Activated T-cell treated with anti-CD3 and anti-CD28 coated beads, Interleukin-2, amount 50 U/mL, for 48 hours (primary cell): ENCODE measurements around the gene TMEM178B.

ENCODE experiments used
- DNase-seq, 2 experiments: peaks; one replicate each; pipeline ENCODE4 v3.0.0-alpha.2; 2020

The TMEM178B gene

DNA sequence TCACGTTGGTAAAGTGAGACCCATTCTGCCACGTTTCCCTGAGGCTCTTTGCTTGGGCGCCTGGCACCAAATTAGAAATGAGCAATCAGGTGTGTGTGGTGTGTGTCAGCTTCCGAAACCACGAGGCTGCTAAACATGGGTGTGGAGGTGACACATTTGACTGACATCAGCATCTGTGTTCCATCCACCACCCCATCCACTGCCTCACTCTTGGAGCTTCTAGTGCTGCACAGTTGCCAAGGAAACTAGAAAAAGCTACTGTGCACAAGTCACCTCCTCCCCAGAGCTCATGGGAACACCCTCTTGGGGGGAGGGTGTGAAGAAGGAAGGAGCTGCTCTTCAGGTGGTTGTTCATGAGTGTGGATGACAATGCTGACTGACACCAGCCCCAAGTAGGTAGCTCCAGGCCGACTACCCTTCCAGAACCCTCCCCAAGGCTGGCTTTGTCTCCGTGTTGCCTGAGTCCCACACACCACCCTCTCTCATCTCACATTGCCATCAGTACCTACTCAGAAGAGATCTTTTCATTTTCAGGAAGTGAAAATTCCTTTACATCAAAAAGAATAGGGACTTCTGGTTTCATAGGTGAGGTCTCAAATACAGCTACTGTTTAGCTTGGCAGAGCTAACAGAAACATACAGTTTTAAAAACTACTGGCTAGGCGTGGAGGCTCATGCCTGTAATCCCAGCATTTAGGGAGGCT is 152.2 kb downstream of the TMEM178B start:
- no peak for DNase-seq

DNA sequence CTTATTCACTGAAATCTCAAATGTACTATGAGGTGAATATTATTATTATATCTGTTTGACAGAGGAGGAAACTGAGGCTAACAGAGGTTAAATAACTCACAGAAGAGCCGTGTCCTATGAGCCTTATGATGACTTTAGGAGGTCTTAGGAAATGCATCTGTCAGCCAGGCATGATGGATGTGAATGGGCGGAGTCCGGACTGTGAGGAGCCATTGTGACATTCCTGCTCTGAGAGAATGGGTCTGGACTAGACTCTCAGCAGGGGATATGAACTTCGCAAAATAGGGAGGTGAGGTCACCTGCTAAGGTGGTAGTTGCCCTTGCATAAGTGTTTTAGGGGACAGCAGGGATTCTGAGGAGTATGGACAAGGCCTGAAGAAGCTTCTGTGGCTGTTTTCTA is 153.6 kb downstream of the TMEM178B start:
- DNase-seq = no peak

DNA sequence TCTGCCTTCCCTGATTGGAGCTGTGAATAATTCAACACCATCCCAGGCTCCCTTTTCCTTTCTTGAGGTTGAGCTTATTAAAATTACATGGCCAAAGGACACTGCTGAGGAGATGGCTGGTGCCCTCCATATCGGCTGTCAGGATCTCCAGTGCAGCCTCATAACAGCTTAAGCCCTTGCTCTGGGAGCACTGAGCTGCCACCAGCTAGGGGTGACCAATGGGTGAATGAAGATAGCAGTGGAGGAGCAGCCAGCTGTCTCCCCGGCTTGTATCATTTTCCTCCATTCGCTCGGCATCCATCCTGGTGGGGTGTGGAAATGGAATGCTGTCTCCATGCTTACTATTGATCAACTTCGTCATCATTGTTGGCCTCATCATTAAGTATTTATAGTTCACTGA is 154.6 kb downstream of the TMEM178B start:
- DNase-seq = no peak

DNA sequence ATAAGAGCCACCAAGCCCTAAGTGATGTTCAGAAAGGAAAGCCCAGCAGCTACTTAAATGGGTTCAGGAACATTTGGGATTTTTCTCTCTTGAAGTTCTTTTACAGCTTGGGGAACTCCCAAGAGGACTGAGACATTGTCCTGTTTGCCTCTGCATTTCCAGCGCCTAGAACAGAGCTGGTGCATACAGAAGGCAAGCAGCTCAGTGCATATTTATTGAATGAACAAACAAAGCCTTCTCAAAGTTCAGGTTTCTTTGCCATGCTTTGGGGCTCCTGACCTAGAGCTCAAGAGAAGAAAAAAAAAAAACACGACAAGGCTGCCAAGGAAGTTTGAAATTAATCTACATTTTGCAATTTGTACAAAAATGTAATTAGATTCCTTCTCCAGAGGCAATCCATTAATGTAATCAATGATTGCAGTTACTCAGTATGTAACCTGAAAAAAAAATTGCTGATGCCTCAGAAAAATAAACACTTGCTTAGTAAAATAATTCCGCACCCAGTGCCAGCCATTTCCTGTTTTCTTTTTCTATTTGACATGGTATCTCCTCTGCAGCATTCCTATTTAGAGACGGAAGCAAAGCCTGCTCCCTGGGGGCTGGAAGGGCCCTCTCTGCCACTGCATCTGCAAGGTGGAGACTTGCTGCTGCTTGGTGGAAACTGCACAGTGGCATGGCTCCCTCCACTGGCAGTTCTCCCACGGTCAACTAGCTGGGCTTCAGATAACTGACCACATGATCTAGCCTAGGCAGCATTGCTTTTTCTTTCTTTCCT is 157.3 kb downstream of the TMEM178B start:
- no peak for DNase-seq

DNA sequence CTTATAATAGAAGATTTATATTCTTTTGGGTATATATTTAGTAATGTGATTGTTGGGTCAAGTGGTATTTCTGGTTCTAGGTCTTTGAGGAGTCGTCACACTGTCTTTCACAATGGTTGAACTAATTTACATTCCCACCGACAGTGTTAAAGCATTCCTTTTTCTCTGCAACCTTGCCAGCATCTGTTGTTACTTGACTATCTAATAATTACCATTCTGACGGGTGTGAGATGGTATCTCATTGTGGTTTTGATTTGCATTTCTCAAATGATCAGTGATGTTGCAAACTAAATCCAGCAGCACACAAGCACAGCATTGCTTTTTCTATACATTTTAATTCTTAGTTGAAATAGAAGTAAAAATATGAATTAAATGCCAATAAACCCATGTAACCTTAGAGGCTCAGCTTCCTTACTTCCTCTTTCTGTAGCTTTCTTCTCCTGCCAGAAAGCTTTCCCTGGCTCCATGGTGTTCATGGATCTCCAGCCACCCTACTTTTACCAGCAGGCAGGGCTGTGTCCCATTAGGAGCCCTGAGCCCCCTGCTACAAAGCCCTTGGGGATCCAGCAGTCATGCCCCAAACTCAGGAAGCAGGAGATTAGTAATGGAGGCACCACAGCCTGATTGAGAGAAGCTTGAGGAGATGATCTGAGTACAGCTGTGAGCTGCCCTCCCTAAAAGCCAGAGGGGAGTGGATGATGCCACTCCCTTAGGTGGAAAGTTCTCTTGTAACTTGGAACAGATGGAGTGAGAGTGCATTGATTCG is 158.6 kb downstream of the TMEM178B start:
- DNase-seq = no peak

DNA sequence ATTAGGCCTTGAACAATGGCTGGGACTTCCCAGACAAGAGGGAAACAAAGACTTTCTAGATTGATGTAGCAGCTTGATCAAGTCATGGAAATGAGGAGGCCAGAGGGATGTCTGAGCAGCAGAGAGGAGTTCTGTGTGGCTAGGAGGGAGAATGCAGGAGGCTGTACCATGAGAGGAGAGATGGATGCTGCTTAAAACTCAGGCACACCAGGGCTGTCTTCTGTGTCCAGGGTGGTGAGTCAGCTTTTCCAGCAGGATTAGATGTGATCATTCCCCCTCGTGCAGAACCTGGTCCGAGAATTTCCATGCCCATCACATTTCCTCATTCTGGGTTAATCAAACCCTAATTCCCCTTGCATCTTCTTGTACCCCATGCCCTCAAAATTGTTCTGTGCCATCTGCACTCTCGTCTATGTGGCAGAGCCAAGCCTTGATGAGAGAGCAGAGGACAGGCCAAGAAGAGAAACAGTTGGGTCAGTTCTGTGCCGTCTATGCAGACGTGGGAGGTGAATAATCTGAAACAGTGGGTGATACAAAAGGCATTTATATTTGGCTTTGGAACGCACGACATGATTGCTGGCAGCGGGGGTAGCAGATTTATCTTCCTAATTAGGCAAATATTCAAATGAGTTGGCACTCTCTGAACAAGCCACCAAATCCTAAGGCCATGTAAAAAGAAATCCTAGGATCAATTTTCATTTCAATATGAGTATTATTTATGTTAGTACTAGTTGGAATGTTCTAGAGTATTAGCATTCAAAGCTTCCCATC is 160.7 kb downstream of the TMEM178B start:
- no peak for DNase-seq

DNA sequence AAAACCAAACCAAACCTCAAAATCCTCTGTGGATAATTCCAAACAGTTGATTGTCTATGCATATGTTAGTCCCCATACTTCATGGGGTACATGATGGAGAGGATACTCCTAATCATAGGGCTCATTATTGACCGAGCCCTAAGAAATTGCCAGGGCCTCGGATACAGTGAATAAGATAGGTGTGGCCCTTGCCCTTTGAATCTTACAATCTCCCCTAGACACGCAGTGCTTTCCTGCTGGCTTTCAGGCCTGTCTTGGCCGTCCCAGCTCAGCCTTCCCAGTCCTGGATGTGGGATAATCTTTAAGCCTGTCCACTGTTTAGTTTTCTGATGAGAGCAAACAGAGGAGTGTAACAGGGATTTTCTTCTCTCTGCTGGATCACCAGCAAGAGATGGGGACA is 161.8 kb downstream of the TMEM178B start:
- DNase-seq = no peak

DNA sequence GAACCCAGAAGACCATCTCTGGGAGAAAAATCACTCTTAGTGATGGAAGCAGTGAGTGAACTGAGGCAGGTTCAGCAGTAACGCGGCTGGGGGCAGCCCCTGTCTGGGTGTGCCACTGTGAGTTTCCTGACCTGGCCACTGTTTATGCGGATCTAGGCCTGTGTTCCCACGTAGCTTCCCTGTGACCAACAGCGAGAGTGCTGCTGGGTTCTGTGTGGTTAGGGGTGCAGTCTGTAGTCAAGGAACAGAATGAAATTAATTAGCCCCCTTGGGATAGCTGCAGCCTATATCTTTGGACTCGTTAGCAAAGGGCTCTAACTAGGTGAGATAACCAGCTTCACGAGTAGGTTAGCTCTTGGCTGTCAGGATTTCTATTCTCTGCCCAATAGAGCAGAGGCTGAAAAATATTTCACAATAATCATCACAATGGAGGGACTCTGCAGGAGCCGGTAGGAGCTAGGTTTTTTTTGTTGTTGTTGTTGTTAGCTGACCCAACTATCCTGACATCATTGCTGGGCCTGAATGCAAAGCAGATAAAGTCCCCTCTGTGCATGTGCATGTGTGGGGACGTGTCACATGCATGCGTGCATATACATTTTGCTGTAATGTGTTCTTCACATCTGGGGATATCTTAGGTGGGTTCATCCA is 164.9 kb downstream of the TMEM178B start:
- DNase-seq = no peak

DNA sequence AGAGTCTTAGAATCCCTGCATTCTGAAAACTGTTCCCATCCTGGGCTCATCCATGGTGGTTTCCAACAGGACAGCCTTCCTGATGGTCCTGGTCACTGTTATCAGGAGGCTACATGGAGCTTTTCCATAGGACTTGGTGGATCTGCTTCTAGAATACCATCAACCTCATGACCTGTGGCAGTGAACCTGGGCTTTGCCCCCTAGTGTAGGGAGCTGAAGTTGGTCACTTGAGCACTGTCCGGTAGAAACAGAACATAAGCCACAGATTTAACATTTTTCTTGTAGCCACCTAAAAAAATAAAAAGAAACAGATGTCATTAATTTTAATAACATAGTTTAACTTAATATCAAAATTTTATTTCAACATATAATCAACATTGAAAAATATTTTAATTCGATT is 165.8 kb downstream of the TMEM178B start:
- no peak for DNase-seq

DNA sequence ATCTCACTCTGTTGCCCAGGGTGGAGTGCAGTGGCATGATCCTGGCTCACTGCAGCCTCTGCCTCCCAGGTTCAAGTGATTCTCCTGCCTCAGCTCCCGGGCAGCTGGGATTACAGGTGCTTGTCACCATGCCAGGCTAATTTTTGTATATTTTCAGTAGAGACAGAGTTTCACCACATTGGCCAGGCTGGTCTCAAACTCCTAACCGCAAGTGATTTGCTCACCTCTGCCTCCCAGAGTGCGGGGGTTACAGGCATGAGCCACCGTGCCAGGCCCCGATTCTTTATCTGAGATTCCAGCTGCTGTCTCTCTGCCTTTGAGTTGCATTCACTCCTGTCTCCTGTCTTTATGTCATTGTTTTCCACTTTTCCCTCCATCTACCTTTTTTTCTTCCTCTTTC is 168.7 kb downstream of the TMEM178B start:
- DNase-seq = no peak

DNA sequence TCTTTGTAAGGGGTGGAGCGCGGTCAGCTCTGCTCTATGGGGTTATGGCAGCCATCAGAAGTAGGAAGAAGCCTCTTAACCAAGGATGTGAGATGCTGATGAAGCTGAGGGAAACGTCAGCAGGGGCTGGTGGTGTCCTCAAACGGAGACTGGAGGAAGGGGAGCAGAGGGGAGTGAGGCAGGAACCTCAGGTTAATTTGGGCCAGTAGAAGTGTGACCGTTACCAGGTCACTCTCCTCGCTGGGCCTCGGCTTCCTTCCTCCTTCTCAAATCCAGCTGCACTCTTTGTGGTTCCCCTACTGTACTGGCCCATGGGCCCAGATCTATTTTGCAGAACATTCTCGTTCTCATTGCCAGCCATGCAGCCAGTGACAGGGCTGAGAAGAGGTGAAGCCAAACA is 169.5 kb downstream of the TMEM178B start:
- DNase-seq = no peak

DNA sequence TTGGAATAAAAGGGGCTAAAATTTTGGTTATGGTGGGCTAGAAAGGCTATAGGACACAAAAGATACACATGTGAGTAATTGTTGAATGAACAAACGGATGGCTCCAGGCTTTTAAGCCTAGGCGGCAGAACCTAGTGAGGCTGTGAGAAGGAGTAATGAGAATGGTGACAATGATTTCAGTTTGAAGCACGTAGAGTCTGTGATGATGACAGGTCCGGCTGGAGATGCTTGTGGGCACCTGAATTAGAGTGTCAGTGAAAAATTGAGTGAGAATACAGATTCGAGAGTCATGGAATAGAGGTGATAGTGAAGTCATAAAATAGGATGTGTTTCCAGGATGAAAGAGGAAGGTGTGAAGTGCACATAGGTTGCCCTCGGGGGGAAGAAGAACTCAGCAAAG is 170.6 kb downstream of the TMEM178B start:
- DNase-seq = no peak

DNA sequence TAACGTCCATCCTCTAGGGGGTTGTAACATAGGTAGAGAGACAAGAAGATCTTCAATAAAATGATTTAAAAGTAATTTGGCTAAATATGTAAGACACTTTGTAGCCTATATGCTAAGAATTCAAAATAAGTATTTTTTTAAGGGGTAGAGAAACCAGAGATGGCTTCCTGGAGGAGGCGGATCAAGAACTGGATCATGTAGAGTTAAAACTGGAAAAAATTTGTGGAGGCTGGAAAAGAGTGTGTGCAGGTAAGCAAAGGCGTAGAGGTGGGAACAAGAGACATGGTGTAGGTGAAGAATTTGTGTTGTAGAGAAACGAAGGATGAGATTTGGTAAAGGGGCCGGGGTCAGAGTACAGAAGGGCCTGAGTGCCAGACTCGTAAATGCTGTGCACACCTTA is 172.6 kb downstream of the TMEM178B start:
- DNase-seq = no peak

DNA sequence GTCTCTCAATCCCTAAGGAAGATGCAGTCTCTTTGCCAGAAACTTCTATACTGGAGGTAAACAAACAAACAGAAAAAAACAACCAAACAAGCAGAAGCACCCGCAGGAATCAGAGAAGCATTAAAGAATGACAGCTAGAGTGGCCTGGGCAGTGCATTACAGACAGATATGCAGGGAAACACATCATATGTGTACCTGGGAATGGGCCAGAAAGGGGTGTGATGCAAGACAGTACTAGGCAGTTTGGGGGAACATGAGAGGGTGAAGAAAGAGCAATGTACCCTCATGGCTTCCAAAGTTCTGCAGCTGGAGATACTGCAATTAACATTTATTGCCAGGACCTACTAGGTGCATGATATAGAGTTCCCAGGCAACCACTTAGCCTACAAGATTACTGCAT is 177.3 kb downstream of the TMEM178B start:
- no peak for DNase-seq

DNA sequence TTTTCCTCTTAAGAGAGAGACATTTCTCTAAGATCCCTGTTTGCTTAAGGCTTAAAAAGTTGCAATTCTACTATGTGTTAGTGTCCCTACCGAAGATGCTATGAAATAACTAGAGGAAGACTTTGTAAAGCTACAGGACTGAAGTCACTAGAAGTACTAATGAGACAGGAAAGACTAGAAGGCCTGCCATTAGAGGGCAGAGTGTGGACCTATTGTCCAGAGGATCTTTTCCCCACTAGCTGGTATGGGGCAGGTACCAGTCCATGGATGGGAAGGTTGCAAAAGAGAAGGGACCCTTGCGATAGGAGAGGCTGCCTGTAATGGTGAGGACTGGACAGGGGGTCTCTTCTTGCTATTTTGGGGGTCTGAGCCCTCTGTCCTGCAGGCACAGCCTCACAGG is 178.1 kb downstream of the TMEM178B start:
- DNase-seq = no peak

DNA sequence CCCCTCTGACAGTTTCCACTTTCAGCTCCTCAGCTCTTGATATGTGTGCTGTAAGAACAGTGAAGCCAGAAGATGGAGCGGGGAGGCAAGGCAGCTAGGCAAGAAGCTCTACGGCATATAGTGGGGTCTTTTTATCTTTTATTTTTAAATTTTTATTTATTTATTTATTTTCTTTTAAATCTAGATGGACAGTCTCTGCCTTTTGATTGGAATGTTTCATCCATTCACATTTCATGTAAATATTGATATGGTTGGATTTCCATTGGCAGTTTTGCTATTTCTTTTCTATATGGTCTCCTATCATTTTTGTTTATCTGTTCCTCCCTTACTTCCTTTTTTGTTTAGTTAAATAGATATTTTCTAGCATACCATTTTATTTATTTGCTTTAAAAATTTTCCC is 183.7 kb downstream of the TMEM178B start:
- DNase-seq = no peak

DNA sequence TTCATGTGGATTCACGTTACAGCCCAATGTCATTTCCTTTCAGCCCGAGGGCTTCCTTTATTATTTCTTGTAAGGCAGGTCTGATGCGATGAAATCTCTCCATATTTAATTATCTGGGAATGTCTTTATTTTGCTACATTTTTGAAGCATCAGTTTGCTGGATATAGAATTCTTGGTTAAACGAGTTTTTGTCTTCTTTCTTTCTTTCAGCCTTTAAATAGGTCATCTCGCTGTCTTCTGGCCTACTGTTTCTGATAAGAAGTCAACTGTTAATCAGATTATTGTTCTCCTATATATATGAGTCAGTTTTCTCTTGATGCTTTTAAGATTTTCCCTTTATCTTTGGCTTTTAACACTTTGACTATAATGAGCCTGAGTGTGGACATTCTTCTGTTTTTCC is 184.7 kb downstream of the TMEM178B start:
- no peak for DNase-seq

DNA sequence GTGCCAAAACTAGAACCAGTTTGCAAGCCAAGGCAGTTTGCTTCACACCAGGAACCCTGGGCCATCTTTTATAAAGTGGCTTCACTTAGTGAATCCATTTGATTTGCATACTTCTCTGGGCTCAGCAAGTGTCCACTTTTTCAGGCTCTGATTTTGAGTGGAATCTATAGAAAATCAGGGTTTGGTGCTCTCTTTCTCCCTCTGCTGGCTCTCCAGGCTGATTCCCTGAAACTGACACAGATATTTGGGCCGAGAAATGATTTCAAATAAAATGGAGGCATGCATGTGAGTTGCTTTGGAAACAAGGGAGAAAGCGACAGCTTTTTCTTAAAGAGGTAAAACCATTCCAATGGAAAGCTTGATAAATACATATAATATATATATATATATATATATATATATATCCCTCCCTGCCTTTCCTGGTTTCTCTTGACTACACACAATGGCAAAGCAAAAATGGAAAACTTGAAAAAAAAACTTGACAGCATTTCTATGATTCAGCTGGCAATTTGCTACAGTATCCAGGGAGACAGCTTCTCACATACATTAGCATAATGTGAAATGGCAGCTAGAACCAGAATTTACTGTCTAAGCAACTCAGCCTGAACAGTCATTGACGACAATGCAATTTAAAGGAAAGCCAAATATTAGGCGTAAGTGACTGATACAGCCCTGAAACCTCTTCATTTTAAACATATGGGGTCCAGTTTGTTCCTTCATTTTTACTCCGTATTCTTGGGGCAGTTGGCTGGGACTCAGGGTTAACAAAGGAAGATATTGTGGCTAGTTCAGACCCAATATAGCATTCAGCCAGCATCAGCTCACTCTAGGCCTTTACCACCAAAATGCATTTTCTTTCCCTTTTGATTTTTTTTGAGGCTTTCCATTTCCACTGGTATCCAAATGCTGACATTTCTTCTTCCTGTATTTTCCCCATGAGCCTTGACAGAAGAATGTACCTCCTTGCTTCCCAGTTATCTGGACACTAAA is 188.5 kb downstream of the TMEM178B start:
- DNase-seq = no peak

DNA sequence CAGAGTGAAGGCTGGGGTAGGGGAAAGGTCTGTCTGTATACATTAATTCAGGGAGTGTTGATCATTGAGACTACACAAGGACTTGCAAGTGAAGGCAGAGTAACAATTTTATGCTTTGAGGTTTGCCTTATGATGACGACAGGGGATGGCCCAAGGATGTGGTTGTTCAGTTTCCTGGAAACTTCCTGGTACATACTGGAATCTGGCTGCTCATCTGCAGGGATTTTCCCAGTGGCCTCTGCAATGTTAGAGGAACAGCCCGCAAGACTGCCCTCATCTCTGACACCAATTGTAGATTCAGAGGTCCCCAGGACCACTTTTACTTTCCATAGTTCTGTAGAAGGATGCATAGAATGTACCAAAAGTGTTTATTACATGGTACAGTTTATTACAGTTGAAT is 189.6 kb downstream of the TMEM178B start:
- DNase-seq = no peak

DNA sequence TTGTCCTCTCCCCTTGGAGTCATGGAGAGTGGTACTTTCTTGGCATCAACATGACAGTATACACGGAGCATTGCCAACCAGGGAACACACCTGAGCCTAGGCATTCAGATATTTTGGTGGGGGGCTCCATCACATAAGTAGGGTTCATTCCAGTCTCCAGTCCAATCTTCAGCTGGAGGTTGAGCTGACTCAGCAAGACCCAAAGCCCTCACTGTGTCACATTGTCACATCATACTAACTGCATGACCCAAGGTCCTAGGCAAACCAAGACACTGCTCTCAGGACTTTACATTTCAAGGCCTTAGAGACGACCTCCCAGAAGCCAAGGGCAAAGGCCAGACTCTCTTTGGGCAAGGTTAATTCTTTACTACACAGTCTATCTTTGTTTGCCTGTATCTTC is 190.1 kb downstream of the TMEM178B start:
- no peak for DNase-seq

DNA sequence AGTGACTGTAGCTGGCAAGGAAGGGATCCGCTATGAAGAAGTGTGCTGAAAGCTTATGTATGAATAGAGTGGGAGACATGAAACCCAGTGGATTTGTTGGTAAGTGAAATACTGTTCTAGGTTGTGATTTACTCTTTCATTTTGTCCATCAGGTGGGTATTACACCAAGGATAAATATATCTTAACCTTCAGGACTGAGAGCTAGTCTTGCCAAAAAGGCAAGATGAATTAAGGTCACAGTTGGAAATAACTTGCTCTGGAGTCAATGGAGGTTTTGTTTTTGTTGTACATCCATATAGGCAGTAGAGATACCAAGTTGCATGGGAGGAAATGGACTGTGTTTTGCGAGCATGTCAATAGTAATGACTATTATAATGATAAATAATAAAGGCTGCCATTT is 190.6 kb downstream of the TMEM178B start:
- no peak for DNase-seq
